ENCODE results near the gene EGR1. TPM values are rescaled to one million over a fixed set of nuclear protein-coding genes. Genes with fewer than 3 reads are reported as not detected.

Gene EGR1
- total RNA-seq, 2 donors from 2014 or later, result 94.3 to 105 TPM

GRCh38 chr5:138515556-138516245 lies 50.4 kb downstream of the EGR1 start:
- no peak for DNase-seq
- Mint-ChIP-seq H3K4me3 (no peak overlapping the region), H3K4me1 (ENCODE audit: low read depth) (peaks cover 4% of the 10 kb centered on the region), H3K27me3 (ENCODE audit: low read depth) (no peaks in the 10 kb centered on the region), H3K27ac (no peak overlapping the region), H3K9me3 (no peaks in the 10 kb centered on the region), H3K36me3 (ENCODE audit: insufficient read depth in 2 of 2) (peaks cover 8 to 37% of the 10 kb centered on the region in 2 donors)
- no peak for ATAC-seq (replicated peaks in 1 of 2)

GRCh38 chr5:138517437-138517836 lies 52.2 kb downstream of the EGR1 start:
- Mint-ChIP-seq H3K4me1 (ENCODE audit: low read depth) (peaks cover 8% of the 10 kb centered on the region), H3K9me3 (no peaks in the 10 kb centered on the region), H3K27me3 (ENCODE audit: low read depth) (no peaks in the 10 kb centered on the region), H3K4me3 (no peak overlapping the region), H3K36me3 (ENCODE audit: insufficient read depth in 2 of 2) (peaks cover 6 to 31% of the 10 kb centered on the region in 2 donors), H3K27ac (peak overlapping the region; percentile 38)
- DNase-seq, result no peak
- ATAC-seq (replicated peaks in 1 of 2), result no peak

Other genes starting within 250 kb of the EGR1 start
- under 1 TPM in 1 of 2 donors, not detected in 1; 0.17 TPM for gene GFRA3, start 190.9 kb upstream of the EGR1 start, total RNA-seq
- gene CDC25C, start 133.7 kb upstream of the EGR1 start, total RNA-seq, result 10 to 100 TPM; 22.6 to 30.1 TPM
- gene FAM53C, start 127.2 kb upstream of the EGR1 start, total RNA-seq, result 10 to 100 TPM; 39.1 to 44.7 TPM
- 10 to 100 TPM; 59.5 to 67.2 TPM for gene KDM3B, start 112.8 kb upstream of the EGR1 start, total RNA-seq
- gene REEP2, start 26.4 kb upstream of the EGR1 start, total RNA-seq, result 10 to 100 TPM in 1 of 2 donors, 1 to 10 TPM in 1; 6.6 to 11.5 TPM
- 100 to 1,000 TPM; 106 to 111 TPM for gene ETF1, start 77.8 kb downstream of the EGR1 start, total RNA-seq
- 100 to 1,000 TPM; 448 to 505 TPM for gene HSPA9, start 109.9 kb downstream of the EGR1 start, total RNA-seq